ENCODE measurements around the gene BBS2. TPM values are rescaled to one million over a fixed set of nuclear protein-coding genes. Genes with fewer than 3 reads are reported as not detected.

Gene BBS2
- total and polyA plus RNA-seq, 9 of the 15 experiments (the other 6 are each of a cell fraction or from before 2014, with no cell fraction given): 4.2 to 22.7 (median 10.2) TPM

DNA sequence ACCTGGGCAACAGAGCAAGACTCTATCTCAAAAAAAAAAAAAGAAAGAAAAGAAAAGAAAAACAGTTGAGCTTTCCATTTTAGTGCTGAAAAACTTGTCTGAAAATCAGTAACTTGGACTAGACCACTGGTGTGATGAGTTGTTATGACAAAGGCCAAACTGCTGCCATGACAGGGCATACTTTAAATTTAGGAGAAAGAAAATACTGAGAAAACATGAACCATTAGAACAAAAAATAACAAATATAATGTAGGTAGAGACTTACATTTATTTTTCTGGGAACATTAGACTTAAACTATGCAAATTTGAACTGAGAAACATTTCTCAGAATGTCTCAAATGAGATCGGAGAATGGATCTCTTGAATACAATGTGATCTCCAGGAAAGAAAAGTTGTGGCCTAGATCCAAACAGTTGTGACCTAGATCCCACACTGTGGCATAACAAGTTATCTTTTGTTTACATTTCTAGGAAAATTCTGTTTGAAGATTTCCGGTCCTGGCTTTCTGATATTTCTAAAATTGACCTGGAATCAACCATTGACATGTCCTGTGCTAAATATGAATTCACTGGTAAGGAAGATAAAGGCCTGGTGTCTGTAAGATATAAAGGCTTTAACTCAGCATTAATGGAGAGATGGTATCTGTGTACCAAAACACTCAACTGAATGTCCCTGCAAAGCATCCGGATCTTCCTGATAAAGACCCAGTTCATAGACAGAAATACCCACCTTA, 57.6 kb downstream of the BBS2 start (continued):
- TF ChIP-seq, protein P1, sequence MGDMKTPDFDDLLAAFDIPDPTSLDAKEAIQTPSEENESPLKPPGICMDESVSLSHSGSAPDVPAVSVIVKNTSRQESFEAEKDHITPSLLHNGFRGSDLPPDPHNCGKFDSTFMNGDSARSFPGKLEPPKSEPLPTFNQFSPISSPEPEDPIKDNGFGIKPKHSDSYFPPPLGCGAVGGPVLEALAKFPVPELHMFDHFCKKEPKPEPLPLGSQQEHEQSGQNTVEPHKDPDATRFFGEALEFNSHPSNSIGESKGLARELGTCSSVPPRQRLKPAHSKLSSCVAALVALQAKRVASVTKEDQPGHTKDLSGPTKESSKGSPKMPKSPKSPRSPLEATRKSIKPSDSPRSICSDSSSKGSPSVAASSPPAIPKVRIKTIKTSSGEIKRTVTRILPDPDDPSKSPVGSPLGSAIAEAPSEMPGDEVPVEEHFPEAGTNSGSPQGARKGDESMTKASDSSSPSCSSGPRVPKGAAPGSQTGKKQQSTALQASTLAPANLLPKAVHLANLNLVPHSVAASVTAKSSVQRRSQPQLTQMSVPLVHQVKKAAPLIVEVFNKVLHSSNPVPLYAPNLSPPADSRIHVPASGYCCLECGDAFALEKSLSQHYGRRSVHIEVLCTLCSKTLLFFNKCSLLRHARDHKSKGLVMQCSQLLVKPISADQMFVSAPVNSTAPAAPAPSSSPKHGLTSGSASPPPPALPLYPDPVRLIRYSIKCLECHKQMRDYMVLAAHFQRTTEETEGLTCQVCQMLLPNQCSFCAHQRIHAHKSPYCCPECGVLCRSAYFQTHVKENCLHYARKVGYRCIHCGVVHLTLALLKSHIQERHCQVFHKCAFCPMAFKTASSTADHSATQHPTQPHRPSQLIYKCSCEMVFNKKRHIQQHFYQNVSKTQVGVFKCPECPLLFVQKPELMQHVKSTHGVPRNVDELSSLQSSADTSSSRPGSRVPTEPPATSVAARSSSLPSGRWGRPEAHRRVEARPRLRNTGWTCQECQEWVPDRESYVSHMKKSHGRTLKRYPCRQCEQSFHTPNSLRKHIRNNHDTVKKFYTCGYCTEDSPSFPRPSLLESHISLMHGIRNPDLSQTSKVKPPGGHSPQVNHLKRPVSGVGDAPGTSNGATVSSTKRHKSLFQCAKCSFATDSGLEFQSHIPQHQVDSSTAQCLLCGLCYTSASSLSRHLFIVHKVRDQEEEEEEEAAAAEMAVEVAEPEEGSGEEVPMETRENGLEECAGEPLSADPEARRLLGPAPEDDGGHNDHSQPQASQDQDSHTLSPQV (IDR thresholded peaks at IDR 0.05): peak; percentile 87
- TF ChIP-seq NFE2 (IDR thresholded peaks at IDR 0.05; ENCODE audit: low read depth) (peak; percentile 27), ATF7 (IDR thresholded peaks at IDR 0.05) (peak; percentile 55; the same call in 1 of the 2 replicates), SNRNP70 (optimal IDR thresholded peaks at IDR 0.05; ENCODE audit: low read depth, low read length) (no peak), HDAC3 (IDR thresholded peaks at IDR 0.05; ENCODE audit: borderline replicate concordance, partially characterized antibody) (peak; percentile 97), BMI1 (IDR thresholded peaks at IDR 0.05; ENCODE audit: low read length) (no peak), FOXA1 (IDR thresholded peaks at IDR 0.05; ENCODE audit: borderline replicate concordance) (no peak), TEAD4 (IDR thresholded peaks at IDR 0.05; ENCODE audit: low read length) (peak; percentile 97), TEAD4 (CRISPR knock-in tag; IDR thresholded peaks at IDR 0.05; ENCODE audit: borderline replicate concordance) (no peak), EP300 (IDR thresholded peaks at IDR 0.05; ENCODE audit: low read length) (peak; percentile 98), SRSF1 (IDR thresholded peaks at IDR 0.05; ENCODE audit: low read depth, low read length) (no peak), STAT5A (IDR thresholded peaks at IDR 0.05; ENCODE audit: borderline replicate concordance, low read length) (peak; percentile 60; the same call in 1 of the 2 replicates), NCOA2 (IDR thresholded peaks at IDR 0.05; ENCODE audit: partially characterized antibody in 2 of 2) (peak; percentile 35 to 43)
- TF ChIP-seq, protein P2, sequence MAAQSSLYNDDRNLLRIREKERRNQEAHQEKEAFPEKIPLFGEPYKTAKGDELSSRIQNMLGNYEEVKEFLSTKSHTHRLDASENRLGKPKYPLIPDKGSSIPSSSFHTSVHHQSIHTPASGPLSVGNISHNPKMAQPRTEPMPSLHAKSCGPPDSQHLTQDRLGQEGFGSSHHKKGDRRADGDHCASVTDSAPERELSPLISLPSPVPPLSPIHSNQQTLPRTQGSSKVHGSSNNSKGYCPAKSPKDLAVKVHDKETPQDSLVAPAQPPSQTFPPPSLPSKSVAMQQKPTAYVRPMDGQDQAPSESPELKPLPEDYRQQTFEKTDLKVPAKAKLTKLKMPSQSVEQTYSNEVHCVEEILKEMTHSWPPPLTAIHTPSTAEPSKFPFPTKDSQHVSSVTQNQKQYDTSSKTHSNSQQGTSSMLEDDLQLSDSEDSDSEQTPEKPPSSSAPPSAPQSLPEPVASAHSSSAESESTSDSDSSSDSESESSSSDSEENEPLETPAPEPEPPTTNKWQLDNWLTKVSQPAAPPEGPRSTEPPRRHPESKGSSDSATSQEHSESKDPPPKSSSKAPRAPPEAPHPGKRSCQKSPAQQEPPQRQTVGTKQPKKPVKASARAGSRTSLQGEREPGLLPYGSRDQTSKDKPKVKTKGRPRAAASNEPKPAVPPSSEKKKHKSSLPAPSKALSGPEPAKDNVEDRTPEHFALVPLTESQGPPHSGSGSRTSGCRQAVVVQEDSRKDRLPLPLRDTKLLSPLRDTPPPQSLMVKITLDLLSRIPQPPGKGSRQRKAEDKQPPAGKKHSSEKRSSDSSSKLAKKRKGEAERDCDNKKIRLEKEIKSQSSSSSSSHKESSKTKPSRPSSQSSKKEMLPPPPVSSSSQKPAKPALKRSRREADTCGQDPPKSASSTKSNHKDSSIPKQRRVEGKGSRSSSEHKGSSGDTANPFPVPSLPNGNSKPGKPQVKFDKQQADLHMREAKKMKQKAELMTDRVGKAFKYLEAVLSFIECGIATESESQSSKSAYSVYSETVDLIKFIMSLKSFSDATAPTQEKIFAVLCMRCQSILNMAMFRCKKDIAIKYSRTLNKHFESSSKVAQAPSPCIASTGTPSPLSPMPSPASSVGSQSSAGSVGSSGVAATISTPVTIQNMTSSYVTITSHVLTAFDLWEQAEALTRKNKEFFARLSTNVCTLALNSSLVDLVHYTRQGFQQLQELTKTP (IDR thresholded peaks at IDR 0.05; ENCODE audit: low read depth in 1 of 2, partially characterized antibody in 2 of 2): peak in 1 of 2 experiments; percentile 63
- TF ChIP-seq, protein P3, sequence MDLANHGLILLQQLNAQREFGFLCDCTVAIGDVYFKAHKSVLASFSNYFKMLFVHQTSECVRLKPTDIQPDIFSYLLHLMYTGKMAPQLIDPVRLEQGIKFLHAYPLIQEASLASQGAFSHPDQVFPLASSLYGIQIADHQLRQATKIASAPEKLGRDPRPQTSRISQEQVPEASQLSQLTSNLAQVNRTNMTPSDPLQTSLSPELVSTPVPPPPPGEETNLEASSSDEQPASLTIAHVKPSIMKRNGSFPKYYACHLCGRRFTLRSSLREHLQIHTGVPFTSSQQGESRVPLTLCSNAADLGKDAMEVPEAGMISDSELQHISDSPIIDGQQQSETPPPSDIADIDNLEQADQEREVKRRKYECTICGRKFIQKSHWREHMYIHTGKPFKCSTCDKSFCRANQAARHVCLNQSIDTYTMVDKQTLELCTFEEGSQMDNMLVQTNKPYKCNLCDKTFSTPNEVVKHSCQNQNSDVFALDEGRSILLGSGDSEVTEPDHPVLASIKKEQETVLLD (IDR thresholded peaks at IDR 0.05): no peak
- TF ChIP-seq, protein P4, sequence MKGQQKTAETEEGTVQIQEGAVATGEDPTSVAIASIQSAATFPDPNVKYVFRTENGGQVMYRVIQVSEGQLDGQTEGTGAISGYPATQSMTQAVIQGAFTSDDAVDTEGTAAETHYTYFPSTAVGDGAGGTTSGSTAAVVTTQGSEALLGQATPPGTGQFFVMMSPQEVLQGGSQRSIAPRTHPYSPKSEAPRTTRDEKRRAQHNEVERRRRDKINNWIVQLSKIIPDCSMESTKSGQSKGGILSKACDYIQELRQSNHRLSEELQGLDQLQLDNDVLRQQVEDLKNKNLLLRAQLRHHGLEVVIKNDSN (CRISPR knock-in tag; IDR thresholded peaks at IDR 0.05): no peak

Measured in K562 (cell line).